Vagina (tissue), 2 donors: ENCODE measurements around the gene INSR.

Source experiments
- POLR2A ChIP-seq, 2 donors: fragments of 450-650 bp; IDR thresholded peaks; one replicate each; pipeline ENCODE4 v1.6.1; 2017; ENCODE audit warnings: antibody characterized with exemption in 2 of 2, mild to moderate bottlenecking in 2 of 2, moderate library complexity in 2 of 2
- POLR2AphosphoS5 ChIP-seq, 2 donors: sonication (generic); formaldehyde crosslinking; IDR thresholded peaks; one replicate each; pipeline ENCODE4 v1.9.0; 2017; ENCODE audit warnings: antibody characterized with exemption in 2 of 2, mild to moderate bottlenecking in 2 of 2, low read depth in 1 of 2; ENCODE audit not compliant: insufficient read depth in 1 of 2
- TF ChIP-seq, protein P1 (sequence below), 3 experiments: fragments of 450-650 bp in 2 of 3; fragments of 200-600 bp in 1 of 3; sonication (generic) in 1 of 3; IDR thresholded peaks; one replicate each; pipeline ENCODE4 v1.5.1; 2017 to 2019; ENCODE audit warnings: antibody characterized with exemption in 3 of 3, mild to moderate bottlenecking in 2 of 3, moderate library complexity in 2 of 3

DNA sequence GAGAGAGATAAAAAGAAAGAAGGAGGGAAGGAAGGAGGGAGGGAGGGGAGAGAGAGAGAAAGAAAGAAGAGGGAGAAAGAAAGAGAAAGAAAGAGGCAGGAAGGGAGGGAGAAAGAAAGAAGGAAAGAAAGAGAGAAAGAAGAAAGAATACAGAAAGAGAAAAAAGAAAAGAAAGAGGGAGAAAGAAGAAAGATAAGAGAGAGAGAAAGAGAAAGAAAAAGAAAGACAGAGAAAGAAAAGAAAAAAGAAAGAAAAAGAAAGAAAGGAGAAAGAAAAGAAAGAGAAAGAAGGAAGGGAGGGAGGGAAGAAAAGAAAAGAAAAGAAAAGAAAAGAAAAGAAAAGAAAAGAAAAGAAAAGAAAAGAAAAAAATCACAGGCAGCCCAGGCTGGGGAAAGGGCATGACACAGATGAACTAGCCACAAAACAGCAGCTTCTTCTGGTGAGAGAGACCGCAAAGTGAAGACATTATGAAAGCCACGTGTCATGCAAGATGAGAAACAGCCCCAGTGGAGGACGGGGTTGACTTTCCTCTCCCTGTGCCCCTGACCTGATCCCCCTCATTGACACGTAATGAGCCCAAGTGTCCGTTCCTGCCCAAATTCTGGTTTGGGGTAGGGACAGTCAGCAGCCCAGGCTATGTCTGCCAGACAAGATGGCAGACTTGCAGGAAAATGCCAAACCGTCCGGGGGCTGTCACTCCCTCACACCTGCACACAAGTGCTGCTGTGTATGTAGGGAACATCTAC, 102.1 kb downstream of the INSR start:
- TF ChIP-seq POLR2A (IDR thresholded peaks at IDR 0.05) (no peak), POLR2AphosphoS5 (IDR thresholded peaks at IDR 0.05; ENCODE audit: insufficient read depth in 1 of 2, low read depth in 1 of 2) (no peak)
- TF ChIP-seq, protein P1, sequence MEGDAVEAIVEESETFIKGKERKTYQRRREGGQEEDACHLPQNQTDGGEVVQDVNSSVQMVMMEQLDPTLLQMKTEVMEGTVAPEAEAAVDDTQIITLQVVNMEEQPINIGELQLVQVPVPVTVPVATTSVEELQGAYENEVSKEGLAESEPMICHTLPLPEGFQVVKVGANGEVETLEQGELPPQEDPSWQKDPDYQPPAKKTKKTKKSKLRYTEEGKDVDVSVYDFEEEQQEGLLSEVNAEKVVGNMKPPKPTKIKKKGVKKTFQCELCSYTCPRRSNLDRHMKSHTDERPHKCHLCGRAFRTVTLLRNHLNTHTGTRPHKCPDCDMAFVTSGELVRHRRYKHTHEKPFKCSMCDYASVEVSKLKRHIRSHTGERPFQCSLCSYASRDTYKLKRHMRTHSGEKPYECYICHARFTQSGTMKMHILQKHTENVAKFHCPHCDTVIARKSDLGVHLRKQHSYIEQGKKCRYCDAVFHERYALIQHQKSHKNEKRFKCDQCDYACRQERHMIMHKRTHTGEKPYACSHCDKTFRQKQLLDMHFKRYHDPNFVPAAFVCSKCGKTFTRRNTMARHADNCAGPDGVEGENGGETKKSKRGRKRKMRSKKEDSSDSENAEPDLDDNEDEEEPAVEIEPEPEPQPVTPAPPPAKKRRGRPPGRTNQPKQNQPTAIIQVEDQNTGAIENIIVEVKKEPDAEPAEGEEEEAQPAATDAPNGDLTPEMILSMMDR (IDR thresholded peaks at IDR 0.05), result no peak
